Measurements from ENCODE around the gene TBX2. TPM values are rescaled to one million over a fixed set of nuclear protein-coding genes. Genes with fewer than 3 reads are reported as not detected.

TBX2 gene
- total RNA-seq, 1 experiment from 2014 or later, result not detected

- Histone ChIP-seq H3T11ph (ENCODE audit: low read length) (no peak overlapping the region), H2BK5ac (ENCODE audit: insufficient read length, low read length) (no peak overlapping the region), H3K23ac (ENCODE audit: insufficient read length, low read depth, low read length) (no peak overlapping the region), H2AFZ (ENCODE audit: low read length) (no peak overlapping the region), H2BK15ac (ENCODE audit: low read depth, low read length) (no peak overlapping the region), H3K14ac (ENCODE audit: insufficient read depth, low read length) (no peak overlapping the region), H3K79me2 (ENCODE audit: insufficient read depth, low read length) (no peaks in the 10 kb centered on the region), H4K8ac (replicated peaks; ENCODE audit: insufficient read length, low read depth, low read length) (no peak overlapping the region), H3K18ac (ENCODE audit: insufficient read length, low read depth, low read length) (no peak overlapping the region), H3K9ac (ENCODE audit: extremely low read depth, insufficient read length, low read length) (no peak overlapping the region), H3K56ac (ENCODE audit: insufficient read length, low read depth, low read length) (no peak overlapping the region), H3K4me1 (ENCODE audit: insufficient read depth, low read length) (no peaks in the 10 kb centered on the region), H4K5ac (ENCODE audit: insufficient read length, low read depth, low read length) (no peak overlapping the region), H4K91ac (ENCODE audit: insufficient read length, low read depth, low read length) (no peak overlapping the region), H2BK20ac (ENCODE audit: low read depth, low read length, poor library complexity, severe bottlenecking) (no peak overlapping the region), H4K20me1 (ENCODE audit: control insufficient read depth, insufficient read depth, insufficient read length) (no peaks in the 10 kb centered on the region), H3K4ac (ENCODE audit: low read depth, low read length) (no peak overlapping the region), H3K23me2 (ENCODE audit: insufficient read length, low read depth, low read length, poor library complexity, severe bottlenecking) (no peaks in the 10 kb centered on the region), H2BK12ac (ENCODE audit: insufficient read length, low read depth, low read length) (no peak overlapping the region), H3K27ac (ENCODE audit: insufficient read length, low read depth, low read length) (no peak overlapping the region), H3K79me1 (ENCODE audit: insufficient read depth, low read depth, low read length, poor library complexity, severe bottlenecking) (no peaks in the 10 kb centered on the region), H3K4me2 (ENCODE audit: insufficient read depth, insufficient read length, low read length) (no peak overlapping the region), H2BK120ac (ENCODE audit: low read depth, low read length, poor library complexity, severe bottlenecking) (no peak overlapping the region), H2AK5ac (ENCODE audit: insufficient read length, low read length) (no peak overlapping the region), H3K27me3 (ENCODE audit: insufficient read depth, low read length) (no peaks in the 10 kb centered on the region; the same call in 1 of the 2 replicates), H3K9me3 (ENCODE audit: control insufficient read depth, low read depth, low read length) (no peaks in the 10 kb centered on the region)
- no peak for DNase-seq
- Mint-ChIP-seq H3K9me3 (peaks cover 4 to 6% of the 10 kb centered on the region in 2 experiments; a peak in 4 of 5 replicates), H3K4me3 (no peak overlapping the region), H3K27ac (peak overlapping the region in 1 of 3 experiments; percentile 2; a peak in 1 of 7 replicates), H3K27me3 (ENCODE audit: low read depth) (peaks cover 64% of the 10 kb centered on the region), H3K4me1 (peaks cover 26 to 33% of the 10 kb centered on the region in 2 experiments), H3K36me3 (ENCODE audit: insufficient read depth in 1 of 3, low read depth in 3 of 3) (no peaks in the 10 kb centered on the region; a peak in 1 of 7 replicates)
- WGBS (ENCODE audit: extremely low coverage, insufficient read length, low lambda C conversion rate), result no CpG with 5 or more reads among the region's 4 CpGs
- no peak for TF ChIP-seq CTCF (conservative IDR thresholded peaks at IDR 0.05)
Measured at GRCh38 chr17:61442136-61442775, 42.6 kb downstream of the TBX2 start.

All from H9 (cell line).